Activated gamma-delta T cell treated with Interleukin-2 at 50 U/mL for 16 hours (primary cell): ENCODE measurements around the gene SHC1.
A peak's percentile ranks its signal among the peaks of the same experiment; 100 is the strongest.

ENCODE experiments used
- DNase-seq: peaks from one replicate; pipeline ENCODE4 v3.0.0-alpha.2; 2020

SHC1 gene

GRCh38 chr1:154970631-154971340 is at the start of gene SHC1:
Gene SHC1, minus strand, starts transcription at chr1:154970747. Its CDS starts 221 bp downstream, at chr1:154970526.
- no peak for DNase-seq

DNA sequence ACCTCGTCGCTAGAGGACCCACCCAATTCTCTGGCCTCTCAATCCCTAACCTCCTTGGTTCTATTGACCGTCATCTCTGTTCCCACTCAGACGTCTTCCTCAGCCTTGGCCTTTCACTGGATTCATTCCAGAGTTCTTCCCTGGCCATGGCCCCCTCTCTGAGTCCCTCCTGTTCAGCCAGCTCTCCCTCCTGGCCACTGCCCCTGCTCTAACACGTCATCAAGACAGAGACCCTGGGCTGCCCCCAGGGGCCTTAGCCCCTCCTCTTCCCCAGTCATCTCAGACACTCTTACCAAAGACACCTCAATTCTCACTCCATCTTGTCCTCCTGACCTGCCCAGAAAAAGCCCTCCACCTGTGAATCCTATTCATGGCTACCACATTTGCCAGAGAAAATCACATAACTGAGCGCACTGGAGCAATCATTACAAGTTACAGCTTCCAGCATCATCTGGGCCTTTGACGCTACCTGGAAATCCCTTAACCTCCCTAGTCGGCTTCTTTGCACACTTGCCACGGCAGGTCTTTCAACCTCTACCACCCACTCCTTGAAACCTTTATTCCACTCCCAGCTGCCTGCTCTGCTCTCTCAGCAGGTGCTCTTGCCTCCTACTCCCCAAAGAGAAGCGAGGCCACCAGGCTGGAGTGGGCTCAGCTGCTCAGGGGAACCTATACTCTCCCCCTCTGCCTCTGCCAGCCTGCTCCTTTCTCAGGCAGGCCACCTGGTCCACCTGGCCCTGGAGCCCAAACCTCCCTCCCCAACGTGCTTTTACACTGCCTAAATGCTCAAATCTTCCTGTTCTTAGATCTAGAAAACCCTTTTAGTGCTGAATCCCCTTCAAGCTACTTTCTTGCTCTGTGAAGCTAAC is 49.1 kb upstream of the SHC1 start:
- DNase-seq = no peak

DNA sequence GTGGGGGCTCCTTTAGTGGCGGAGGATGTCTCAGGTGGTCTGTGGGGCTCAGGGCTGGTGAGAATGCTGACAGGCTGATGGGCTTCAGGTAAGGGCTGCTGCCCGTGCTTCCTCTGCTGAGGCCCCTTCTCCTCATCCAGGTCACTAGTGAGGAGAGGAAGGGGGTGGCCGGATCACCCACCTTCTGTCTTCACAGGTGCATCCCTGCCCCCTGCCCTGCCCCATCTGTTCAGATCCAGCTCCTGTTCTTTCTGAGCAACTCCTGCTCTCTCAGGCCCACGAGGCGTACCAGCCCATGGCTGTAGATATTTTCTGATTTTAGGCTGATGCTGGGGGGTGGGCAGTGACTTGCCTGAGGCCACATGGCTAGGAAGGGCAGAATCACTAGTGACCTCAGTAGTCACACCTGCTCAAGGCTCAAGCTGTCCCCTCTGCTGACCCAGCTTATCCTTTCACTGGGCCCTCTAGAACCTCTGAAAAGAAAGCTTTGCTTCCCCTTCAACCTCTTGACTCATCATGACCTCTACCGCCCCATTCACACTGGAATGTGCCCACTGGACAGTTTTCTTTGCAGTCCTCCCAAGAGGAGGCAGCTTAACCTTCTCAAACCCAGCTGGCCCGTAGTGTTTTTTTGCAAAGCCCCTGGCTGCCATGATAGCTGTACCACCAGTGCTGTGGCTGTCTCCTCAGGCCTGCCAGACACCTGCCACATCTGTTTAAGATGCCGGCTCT is 48.2 kb upstream of the SHC1 start:
- no peak for DNase-seq

GRCh38 chr1:155017946-155018316 is 47.4 kb upstream of the SHC1 start:
- DNase-seq = no peak

- DNase-seq = peak; percentile 85
Measured at GRCh38 chr1:155017041-155017945, 46.7 kb upstream of the SHC1 start.

- DNase-seq = no peak
Measured at GRCh38 chr1:155016231-155016831, 45.8 kb upstream of the SHC1 start.

DNA sequence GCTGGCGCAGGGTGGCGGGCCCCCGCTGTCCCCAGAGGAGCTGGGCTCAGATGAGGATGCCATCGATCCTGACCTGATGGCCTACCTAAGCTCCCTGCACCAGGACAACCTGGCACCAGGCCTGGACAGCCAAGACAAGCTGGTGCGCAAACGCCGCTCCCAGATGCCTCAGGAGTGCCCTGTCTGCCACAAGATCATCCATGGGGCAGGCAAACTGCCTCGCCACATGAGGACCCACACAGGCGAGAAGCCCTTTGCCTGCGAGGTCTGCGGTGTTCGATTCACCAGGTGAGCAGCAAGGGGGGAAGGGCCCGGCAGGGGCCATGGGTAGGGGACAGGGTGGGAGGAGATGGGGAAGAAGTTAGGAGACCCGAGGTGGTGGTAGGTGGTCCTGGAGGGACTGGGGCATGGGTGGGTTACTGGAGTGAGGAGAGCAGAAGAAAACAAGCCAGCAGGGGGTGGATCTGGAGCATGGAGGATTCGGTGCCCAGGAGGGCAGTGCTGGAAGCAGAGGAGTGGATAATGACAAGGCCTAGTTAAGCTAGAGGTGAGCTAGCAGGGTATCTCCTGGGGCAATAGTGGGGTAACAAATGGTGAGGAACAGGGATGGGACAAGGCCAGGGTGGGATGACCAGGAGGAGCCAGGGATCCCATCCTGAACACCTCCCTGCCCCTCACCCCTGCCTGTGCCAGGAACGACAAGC is 45.1 kb upstream of the SHC1 start:
- DNase-seq = no peak

DNA sequence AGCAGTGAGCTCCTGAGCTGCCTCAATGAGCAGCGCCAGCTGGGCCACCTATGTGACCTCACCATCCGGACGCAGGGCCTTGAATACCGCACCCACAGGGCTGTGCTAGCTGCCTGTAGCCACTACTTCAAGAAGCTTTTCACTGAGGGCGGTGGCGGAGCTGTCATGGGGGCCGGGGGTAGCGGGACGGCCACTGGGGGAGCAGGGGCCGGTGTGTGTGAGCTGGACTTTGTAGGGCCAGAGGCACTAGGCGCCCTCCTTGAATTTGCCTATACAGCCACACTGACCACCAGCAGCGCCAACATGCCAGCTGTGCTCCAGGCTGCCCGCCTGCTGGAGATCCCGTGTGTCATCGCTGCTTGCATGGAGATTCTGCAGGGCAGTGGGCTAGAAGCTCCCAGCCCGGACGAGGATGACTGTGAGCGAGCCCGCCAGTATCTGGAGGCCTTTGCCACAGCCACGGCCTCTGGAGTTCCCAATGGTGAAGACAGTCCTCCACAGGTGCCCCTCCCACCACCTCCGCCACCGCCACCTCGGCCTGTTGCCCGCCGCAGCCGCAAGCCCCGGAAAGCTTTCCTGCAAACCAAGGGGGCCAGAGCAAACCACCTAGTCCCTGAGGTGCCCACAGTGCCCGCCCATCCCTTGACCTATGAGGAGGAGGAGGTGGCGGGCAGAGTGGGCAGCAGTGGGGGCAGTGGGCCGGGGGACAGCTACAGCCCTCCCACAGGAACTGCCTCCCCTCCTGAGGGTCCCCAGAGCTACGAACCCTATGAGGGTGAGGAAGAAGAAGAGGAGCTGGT is 44.4 kb upstream of the SHC1 start:
- DNase-seq = no peak

- DNase-seq = no peak
Measured at GRCh38 chr1:155013632-155014031, 43.1 kb upstream of the SHC1 start.

DNA sequence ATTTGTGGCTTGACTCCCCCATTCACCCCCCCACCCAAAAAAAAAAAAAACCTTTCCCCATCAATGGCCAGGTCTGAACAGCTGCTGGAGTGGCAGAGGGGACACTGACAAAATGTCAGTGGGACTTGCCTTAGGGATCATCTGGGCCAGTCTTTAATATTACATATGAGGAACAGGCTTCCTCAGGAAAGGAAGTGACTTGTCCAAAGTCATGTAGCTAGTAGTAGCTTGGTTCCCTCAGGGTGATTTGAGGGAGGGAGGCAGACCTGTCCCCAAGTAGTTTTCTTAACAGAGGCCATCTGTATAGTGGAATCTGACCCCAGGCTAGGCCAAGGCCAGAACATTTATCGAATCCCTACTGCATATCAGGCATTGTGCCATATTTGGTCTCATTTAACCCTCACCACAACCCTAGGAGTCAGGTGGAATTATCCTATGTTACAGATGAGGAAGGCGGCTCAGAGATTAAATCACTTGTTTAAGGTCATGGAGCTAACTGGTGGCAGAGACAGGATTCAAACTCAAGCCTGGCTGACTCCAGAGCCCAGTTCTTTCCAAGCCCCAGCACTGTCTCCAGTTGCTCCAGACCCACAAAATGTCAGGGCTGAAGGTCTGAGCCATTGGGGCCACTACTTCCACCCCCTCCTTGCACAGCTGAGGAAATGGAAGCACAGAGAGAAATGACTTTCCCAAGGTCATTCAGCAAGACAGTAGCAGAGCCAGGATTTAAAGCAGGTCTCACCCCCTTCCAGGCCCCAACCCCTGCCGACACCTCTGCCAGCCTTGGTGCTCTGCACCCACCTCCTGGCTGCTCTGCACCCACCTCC is 42.4 kb upstream of the SHC1 start:
- no peak for DNase-seq

GRCh38 chr1:155012026-155012546 is 41.5 kb upstream of the SHC1 start:
- no peak for DNase-seq

GRCh38 chr1:155011437-155012025 is 41.0 kb upstream of the SHC1 start:
- no peak for DNase-seq

- DNase-seq = no peak
Measured at GRCh38 chr1:155011004-155011416, 40.5 kb upstream of the SHC1 start.

GRCh38 chr1:155010211-155010918 is 39.8 kb upstream of the SHC1 start:
- no peak for DNase-seq

- no peak for DNase-seq
Measured at GRCh38 chr1:155009742-155010141, 39.2 kb upstream of the SHC1 start.

DNA sequence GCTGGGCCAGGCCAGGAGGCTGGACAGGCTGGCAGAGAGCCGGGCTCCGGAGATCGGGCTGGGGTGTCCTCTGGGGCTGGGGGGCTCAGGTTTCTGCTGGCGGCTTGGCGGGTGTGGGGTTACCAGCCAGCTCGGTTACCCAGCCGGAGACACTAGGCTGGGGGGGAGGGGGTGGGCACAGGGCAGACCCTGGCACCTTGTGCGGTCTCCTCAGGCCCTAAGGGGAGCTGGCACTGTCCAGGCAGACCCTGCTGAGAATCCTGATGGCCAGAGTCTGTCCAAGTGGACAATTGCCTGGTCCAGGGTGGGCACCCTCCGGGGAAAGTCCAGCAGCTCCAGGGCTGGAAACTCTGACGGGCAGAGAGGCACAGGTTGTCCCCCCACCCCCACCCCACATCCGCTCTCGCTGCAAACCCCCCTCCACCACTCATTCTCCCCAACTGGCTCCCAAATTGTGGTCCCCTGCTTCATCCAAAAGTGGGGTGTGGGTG is 38.7 kb upstream of the SHC1 start:
- no peak for DNase-seq

GRCh38 chr1:155008015-155008941 is 37.7 kb upstream of the SHC1 start:
- no peak for DNase-seq
